Endothelial cell of umbilical vein (primary cell): Measurements from ENCODE around the gene EXD2.

ENCODE experiments used
- CTCF ChIP-seq, 2 donors: IDR thresholded peaks; 1 replicate in 1 of 2; 2 replicates in 1 of 2; pipeline ENCODE4 v1.5.1; 2011; ENCODE audit warnings: low read length in 2 of 2, mild to moderate bottlenecking in 2 of 2, moderate library complexity in 2 of 2, control low read depth in 1 of 2, inconsistent platforms in 1 of 2, low read depth in 1 of 2; ENCODE audit not compliant: insufficient read depth in 1 of 2; ENCODE audit errors: extremely low read depth in 1 of 2
- FOS ChIP-seq: IDR thresholded peaks from 2 replicates; pipeline ENCODE4 v1.6.1; 2011; ENCODE audit warnings: mild to moderate bottlenecking, low read length, moderate library complexity, borderline replicate concordance; ENCODE audit not compliant: insufficient read depth
- POLR2A ChIP-seq: IDR thresholded peaks from 2 replicates; pipeline ENCODE4 v1.6.1; 2012; ENCODE audit warnings: low read depth, mild to moderate bottlenecking, control low read depth, low read length

- TF ChIP-seq POLR2A (no peak), CTCF (IDR thresholded peaks at IDR 0.05; ENCODE audit: extremely low read depth in 1 of 2, insufficient read depth in 1 of 2, low read depth in 1 of 2, low read length in 2 of 2) (no peak), FOS (no peak)
Measured at GRCh38 chr14:69190191-69190590, 1.1 kb upstream of the EXD2 start.
